GM18873 (cell line): ENCODE measurements around the gene ADSL.

Experiments
- ATAC-seq: cut with Tn5 transposase; IDR thresholded peaks from one replicate; pipeline ENCODE4 v1.9.1; 2021; ENCODE audit warnings: mild to moderate bottlenecking, moderate library complexity, moderate number of reproducible peaks; ENCODE audit not compliant: unreplicated experiment, low FRiP score

The ADSL gene

GRCh38 chr22:40415531-40416266 is 69.4 kb downstream of the ADSL start:
- ATAC-seq, result no peak

- no peak for ATAC-seq
These were observed 69.9 kb downstream of the ADSL start for GRCh38 chr22:40416267-40416570.

- ATAC-seq, result no peak
These were observed 70.3 kb downstream of the ADSL start for GRCh38 chr22:40416636-40417035.

- ATAC-seq, result no peak
These were observed 70.7 kb downstream of the ADSL start for GRCh38 chr22:40417041-40417440.

- ATAC-seq, result no peak
These were observed 71.6 kb downstream of the ADSL start for GRCh38 chr22:40417881-40418280.

- ATAC-seq, result no peak
These were observed 72.3 kb downstream of the ADSL start for GRCh38 chr22:40418366-40419201.

- no peak for ATAC-seq
These were observed 73.4 kb downstream of the ADSL start for GRCh38 chr22:40419718-40420117.

GRCh38 chr22:40420341-40421081 is 74.2 kb downstream of the ADSL start:
- no peak for ATAC-seq

- ATAC-seq, result no peak
These were observed 74.7 kb downstream of the ADSL start for GRCh38 chr22:40421082-40421350.

- ATAC-seq, result no peak
These were observed 75.6 kb downstream of the ADSL start for GRCh38 chr22:40421941-40422340.

GRCh38 chr22:40422558-40423309 is 76.4 kb downstream of the ADSL start:
- ATAC-seq, result no peak

GRCh38 chr22:40423310-40423688 is 77.0 kb downstream of the ADSL start:
- no peak for ATAC-seq

GRCh38 chr22:40423882-40424640 is 77.8 kb downstream of the ADSL start:
- ATAC-seq, result no peak

GRCh38 chr22:40425082-40425481 is 78.8 kb downstream of the ADSL start:
- ATAC-seq, result no peak

- no peak for ATAC-seq
These were observed 80.5 kb downstream of the ADSL start for GRCh38 chr22:40426594-40427333.

- no peak for ATAC-seq
These were observed 82.5 kb downstream of the ADSL start for GRCh38 chr22:40428796-40429195.

- no peak for ATAC-seq
These were observed 83.2 kb downstream of the ADSL start for GRCh38 chr22:40429481-40429880.

- ATAC-seq, result no peak
These were observed 84.7 kb downstream of the ADSL start for GRCh38 chr22:40430991-40431390.

- ATAC-seq, result no peak
These were observed 85.9 kb downstream of the ADSL start for GRCh38 chr22:40432157-40432556.

- no peak for ATAC-seq
These were observed 86.3 kb downstream of the ADSL start for GRCh38 chr22:40432625-40433024.
